Measurements from ENCODE around the gene SLC29A3. TPM values are rescaled to one million over a fixed set of nuclear protein-coding genes. Genes with fewer than 3 reads are reported as not detected.

SLC29A3 gene
- total RNA-seq, 4 donors from 2014 or later: 2.5 to 6.8 (median 5.8) TPM

DNA sequence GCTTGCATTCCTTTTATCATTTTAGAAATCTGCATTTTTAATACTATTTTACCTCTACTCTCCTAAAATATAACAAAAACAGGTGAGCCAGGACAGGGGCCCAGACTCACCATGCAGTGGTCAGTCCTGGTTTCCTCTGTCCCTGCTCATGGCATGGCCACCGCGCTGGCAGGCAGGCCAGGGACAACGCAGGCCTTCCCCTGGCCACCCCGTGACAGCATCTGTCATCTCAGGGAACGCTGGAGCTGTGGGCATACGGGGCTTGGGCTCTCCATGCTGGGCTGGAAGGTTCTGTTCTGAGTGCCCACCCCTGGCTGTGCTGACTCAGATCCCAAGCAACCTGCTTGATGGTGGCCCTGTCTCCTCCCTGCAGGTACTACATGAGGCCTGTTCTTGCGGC lies 42.5 kb downstream of the SLC29A3 start:
- DNase-seq (ENCODE audit: low spot score): no peak
- TF ChIP-seq, protein P1, sequence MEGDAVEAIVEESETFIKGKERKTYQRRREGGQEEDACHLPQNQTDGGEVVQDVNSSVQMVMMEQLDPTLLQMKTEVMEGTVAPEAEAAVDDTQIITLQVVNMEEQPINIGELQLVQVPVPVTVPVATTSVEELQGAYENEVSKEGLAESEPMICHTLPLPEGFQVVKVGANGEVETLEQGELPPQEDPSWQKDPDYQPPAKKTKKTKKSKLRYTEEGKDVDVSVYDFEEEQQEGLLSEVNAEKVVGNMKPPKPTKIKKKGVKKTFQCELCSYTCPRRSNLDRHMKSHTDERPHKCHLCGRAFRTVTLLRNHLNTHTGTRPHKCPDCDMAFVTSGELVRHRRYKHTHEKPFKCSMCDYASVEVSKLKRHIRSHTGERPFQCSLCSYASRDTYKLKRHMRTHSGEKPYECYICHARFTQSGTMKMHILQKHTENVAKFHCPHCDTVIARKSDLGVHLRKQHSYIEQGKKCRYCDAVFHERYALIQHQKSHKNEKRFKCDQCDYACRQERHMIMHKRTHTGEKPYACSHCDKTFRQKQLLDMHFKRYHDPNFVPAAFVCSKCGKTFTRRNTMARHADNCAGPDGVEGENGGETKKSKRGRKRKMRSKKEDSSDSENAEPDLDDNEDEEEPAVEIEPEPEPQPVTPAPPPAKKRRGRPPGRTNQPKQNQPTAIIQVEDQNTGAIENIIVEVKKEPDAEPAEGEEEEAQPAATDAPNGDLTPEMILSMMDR (IDR thresholded peaks at IDR 0.05): no peak
- no peak for ATAC-seq (ENCODE audit: low FRiP score)

DNA sequence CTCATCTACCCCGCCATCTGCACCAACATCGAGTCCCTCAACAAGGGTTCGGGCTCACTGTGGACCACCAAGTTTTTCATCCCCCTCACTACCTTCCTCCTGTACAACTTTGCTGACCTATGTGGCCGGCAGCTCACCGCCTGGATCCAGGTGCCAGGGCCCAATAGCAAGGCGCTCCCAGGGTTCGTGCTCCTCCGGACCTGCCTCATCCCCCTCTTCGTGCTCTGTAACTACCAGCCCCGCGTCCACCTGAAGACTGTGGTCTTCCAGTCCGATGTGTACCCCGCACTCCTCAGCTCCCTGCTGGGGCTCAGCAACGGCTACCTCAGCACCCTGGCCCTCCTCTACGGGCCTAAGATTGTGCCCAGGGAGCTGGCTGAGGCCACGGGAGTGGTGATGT lies 43.1 kb downstream of the SLC29A3 start:
- no peak for ATAC-seq (ENCODE audit: low FRiP score)

DNA sequence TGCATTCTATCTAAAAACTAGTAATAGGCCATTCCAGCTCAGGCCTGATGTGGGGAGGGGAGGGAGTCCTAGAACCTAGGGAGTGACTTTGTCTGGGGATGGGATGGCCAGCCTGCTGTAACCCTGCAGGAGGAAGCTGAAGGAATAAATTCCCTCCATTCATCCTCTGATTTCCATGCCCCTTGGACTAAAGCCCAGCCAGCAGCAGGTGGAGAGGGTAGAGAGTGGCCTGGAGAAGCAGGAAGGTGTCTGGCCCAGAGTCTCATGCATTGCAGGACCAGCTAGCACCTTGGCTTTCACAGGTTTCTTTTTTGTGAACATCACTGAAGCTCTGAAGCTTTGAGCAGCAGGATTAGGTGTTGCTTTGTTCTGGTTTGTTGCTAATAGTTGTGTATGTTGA lies 44.9 kb downstream of the SLC29A3 start:
- DNase-seq (ENCODE audit: low spot score) (no peak), ATAC-seq (ENCODE audit: low FRiP score) (no peak)
- TF ChIP-seq, protein P1 (IDR thresholded peaks at IDR 0.05): no peak

More for the DNA sequence above, 43.1 kb downstream of the SLC29A3 start:
- DNase-seq (ENCODE audit: low spot score): no peak
- TF ChIP-seq, protein P1 (IDR thresholded peaks at IDR 0.05): no peak

DNA sequence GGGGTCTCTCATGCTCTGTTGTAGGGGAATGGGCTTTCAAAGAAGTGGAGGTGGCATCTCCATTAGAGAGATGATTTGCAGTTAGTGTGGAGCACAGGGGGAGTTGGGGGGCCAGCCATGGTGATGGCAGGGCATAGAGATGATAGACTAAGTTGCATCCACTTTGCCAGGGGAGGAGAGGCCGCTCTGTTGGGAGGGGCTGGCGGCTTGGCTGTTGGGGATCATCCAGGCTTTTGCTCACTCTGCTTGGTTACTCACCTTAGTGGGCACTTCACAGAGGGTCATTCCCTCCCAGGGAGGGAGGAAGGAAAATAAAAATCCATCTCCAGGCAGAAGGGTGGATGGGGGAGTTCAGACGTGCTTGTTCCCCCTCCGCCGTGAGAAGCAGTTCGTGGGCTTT lies 46.3 kb downstream of the SLC29A3 start:
- ATAC-seq (ENCODE audit: low FRiP score) (no peak), DNase-seq (ENCODE audit: low spot score) (no peak)
- TF ChIP-seq, protein P1 (IDR thresholded peaks at IDR 0.05): no peak

DNA sequence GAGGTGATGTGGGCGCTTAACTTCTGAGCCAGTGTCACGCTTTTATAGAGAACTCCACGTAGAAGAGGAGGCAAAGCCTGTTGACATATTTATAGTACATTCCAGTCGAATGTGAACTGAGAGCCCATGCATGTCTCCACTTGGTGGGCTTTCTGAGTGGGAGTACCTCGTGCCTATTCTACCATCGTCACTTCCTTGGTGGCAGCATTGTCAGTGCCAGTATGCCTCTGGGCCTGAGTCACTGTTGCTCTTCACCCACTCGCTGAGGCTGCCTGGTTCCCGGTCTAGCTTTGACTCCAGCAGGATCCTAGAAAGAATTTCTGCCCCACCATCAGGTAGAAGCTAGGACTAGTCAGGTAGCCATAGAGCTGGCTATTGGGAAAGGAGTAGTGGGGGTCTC lies 47.6 kb downstream of the SLC29A3 start:
- ATAC-seq (ENCODE audit: low FRiP score): no peak
- TF ChIP-seq, protein P1 (IDR thresholded peaks at IDR 0.05): no peak
- no peak for DNase-seq (ENCODE audit: low spot score)

DNA sequence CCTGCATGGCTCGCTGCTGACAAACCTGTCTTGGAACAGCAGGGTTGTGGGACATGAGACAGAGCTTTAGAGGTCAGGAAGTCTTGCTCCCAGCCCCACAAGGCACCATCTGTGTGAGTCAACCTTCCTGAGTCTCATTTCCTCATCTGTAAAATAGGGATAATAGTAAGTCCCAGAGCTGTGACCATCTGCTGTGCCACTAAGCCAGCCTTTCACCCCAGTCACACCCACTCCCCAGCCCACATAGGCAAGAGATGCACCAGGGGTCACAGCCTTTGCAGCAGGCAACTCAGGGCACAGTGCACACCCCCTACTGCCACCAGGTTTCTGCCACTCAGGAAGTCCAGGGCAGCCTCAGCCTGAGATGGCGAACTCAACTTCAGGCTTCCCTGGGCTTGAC lies 48.2 kb downstream of the SLC29A3 start:
- ATAC-seq (ENCODE audit: low FRiP score): no peak
- no peak for DNase-seq (ENCODE audit: low spot score)

DNA sequence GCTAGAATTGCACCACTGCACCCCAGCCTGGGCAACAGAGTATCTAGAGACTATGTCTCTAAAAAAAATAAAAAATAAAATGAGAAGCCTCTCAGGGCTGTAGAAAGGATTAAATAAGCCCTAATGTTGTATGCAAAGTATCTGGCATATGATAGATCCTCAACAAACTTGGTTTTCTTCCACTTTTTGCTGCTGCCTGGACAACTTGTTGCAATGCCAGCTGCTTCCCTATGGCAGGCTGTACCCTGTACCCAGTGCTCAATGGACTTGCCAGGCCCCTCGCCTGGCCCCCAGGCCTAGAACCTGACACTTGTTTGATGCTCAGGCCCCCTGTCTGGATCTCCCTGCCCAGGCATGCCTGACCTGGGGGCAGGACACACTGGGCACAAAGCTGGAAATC lies 49.1 kb downstream of the SLC29A3 start:
- DNase-seq (ENCODE audit: low spot score): no peak
- ATAC-seq (ENCODE audit: low FRiP score): no peak
- TF ChIP-seq, protein P1 (IDR thresholded peaks at IDR 0.05): no peak

More for the DNA sequence above, 48.2 kb downstream of the SLC29A3 start:
- TF ChIP-seq, protein P1 (IDR thresholded peaks at IDR 0.05): no peak
